ENCODE results near the gene SIAH2.

SIAH2 gene

GRCh38 chr3:150742679-150743078, 20.3 kb downstream of the SIAH2 start:
- Histone ChIP-seq H2BK120ac (ENCODE audit: insufficient read depth, low read length, poor library complexity) (no peak overlapping the region), H3K27ac (ENCODE audit: low read depth, low read length) (no peak overlapping the region), H3K4me2 (ENCODE audit: low read length) (no peak overlapping the region), H3K18ac (ENCODE audit: low read length) (peak overlapping the region; percentile 22), H2AK5ac (ENCODE audit: low read length) (peak overlapping the region; percentile 38), H3K36me3 (ENCODE audit: control insufficient read depth in 1 of 2, insufficient read depth in 2 of 2, low read length in 2 of 2) (peaks cover 6 to 15% of the 10 kb centered on the region in 2 experiments), H3K79me1 (ENCODE audit: low read length) (peaks cover 4% of the 10 kb centered on the region), H3K4me3 (ENCODE audit: low read depth, low read length) (no peak overlapping the region), H2AFZ (ENCODE audit: insufficient read depth, low read length, poor library complexity) (no peak overlapping the region), H4K8ac (ENCODE audit: low read depth, low read length) (no peak overlapping the region), H3K9ac (ENCODE audit: low read length) (no peak overlapping the region), H3K23ac (ENCODE audit: low read length) (no peak overlapping the region), H3K14ac (ENCODE audit: low read length) (no peak overlapping the region), H2BK5ac (ENCODE audit: low read depth, low read length, poor library complexity) (peak overlapping the region; percentile 25), H3K4me1 (ENCODE audit: control insufficient read depth in 1 of 2, insufficient read depth in 2 of 2, low read length in 2 of 2) (peaks cover 11 to 23% of the 10 kb centered on the region in 2 experiments), H3K4ac (ENCODE audit: low read depth, low read length) (no peak overlapping the region), H2BK12ac (ENCODE audit: low read length) (no peak overlapping the region), H4K91ac (ENCODE audit: low read depth, low read length) (no peak overlapping the region), H3K27me3 (ENCODE audit: insufficient read depth, low read length) (no peaks in the 10 kb centered on the region), H3K79me2 (ENCODE audit: control insufficient read depth, insufficient read depth, low read length, poor library complexity) (peaks cover 4% of the 10 kb centered on the region), H3K9me3 (ENCODE audit: insufficient read depth, low read depth, low read length) (no peaks in the 10 kb centered on the region), H4K12ac (ENCODE audit: low read depth, low read length) (no peak overlapping the region)
- no CpG with 5 or more reads among the region's 4 CpGs for WGBS (ENCODE audit: extremely low coverage, insufficient coverage, insufficient read length)
- no peak for DNase-seq

- Histone ChIP-seq H3K18ac (ENCODE audit: low read length) (peak overlapping the region; percentile 22), H2BK120ac (ENCODE audit: insufficient read depth, low read length, poor library complexity) (no peak overlapping the region), H4K8ac (ENCODE audit: low read depth, low read length) (no peak overlapping the region), H4K91ac (ENCODE audit: low read depth, low read length) (no peak overlapping the region), H4K12ac (ENCODE audit: low read depth, low read length) (no peak overlapping the region), H3K9ac (ENCODE audit: low read length) (no peak overlapping the region), H3K4me1 (ENCODE audit: control insufficient read depth in 1 of 2, insufficient read depth in 2 of 2, low read length in 2 of 2) (peaks cover 11 to 23% of the 10 kb centered on the region in 2 experiments), H2BK5ac (ENCODE audit: low read depth, low read length, poor library complexity) (peak overlapping the region; percentile 25), H3K4me2 (ENCODE audit: low read length) (no peak overlapping the region), H2BK12ac (ENCODE audit: low read length) (peak overlapping the region; percentile 15), H3K79me1 (ENCODE audit: low read length) (peaks cover 5% of the 10 kb centered on the region), H2AFZ (ENCODE audit: insufficient read depth, low read length, poor library complexity) (no peak overlapping the region), H3K14ac (ENCODE audit: low read length) (peak overlapping the region; percentile 32), H3K27ac (ENCODE audit: low read depth, low read length) (no peak overlapping the region), H3K4me3 (ENCODE audit: low read depth, low read length) (no peak overlapping the region), H3K4ac (ENCODE audit: low read depth, low read length) (peak overlapping the region; percentile 4), H3K23ac (ENCODE audit: low read length) (no peak overlapping the region), H3K9me3 (ENCODE audit: insufficient read depth, low read depth, low read length) (no peaks in the 10 kb centered on the region), H3K79me2 (ENCODE audit: control insufficient read depth, insufficient read depth, low read length, poor library complexity) (peaks cover 4% of the 10 kb centered on the region), H3K36me3 (ENCODE audit: control insufficient read depth in 1 of 2, insufficient read depth in 2 of 2, low read length in 2 of 2) (peaks cover 6 to 15% of the 10 kb centered on the region in 2 experiments), H2AK5ac (ENCODE audit: low read length) (peak overlapping the region; percentile 38), H3K27me3 (ENCODE audit: insufficient read depth, low read length) (no peaks in the 10 kb centered on the region)
- WGBS (ENCODE audit: extremely low coverage, insufficient coverage, insufficient read length), result no CpG with 5 or more reads among the region's 15 CpGs
- no peak for DNase-seq
Measured at GRCh38 chr3:150742141-150742523, 20.8 kb downstream of the SIAH2 start.

GRCh38 chr3:150741497-150742140, 21.4 kb downstream of the SIAH2 start:
- H2BK12ac ChIP-seq (ENCODE audit: low read length), result no peak overlapping the region
- H2BK5ac ChIP-seq (ENCODE audit: low read depth, low read length, poor library complexity), result no peak overlapping the region
- no peak overlapping the region for H2AK5ac ChIP-seq (ENCODE audit: low read length)
- no peak for DNase-seq
- no peak overlapping the region for H3K18ac ChIP-seq (ENCODE audit: low read length)
- H3K14ac ChIP-seq (ENCODE audit: low read length), result no peak overlapping the region
- no peak overlapping the region for H3K23ac ChIP-seq (ENCODE audit: low read length)
- H3K27ac ChIP-seq (ENCODE audit: low read depth, low read length), result no peak overlapping the region
- no peak overlapping the region for H3K4me3 ChIP-seq (ENCODE audit: low read depth, low read length)
- no peak overlapping the region for H4K12ac ChIP-seq (ENCODE audit: low read depth, low read length)
- H3K79me1 ChIP-seq (ENCODE audit: low read length), result peaks cover 7% of the 10 kb centered on the region
- H3K79me2 ChIP-seq (ENCODE audit: control insufficient read depth, insufficient read depth, low read length, poor library complexity), result peaks cover 3% of the 10 kb centered on the region
- H3K4ac ChIP-seq (ENCODE audit: low read depth, low read length), result no peak overlapping the region
- H2BK120ac ChIP-seq (ENCODE audit: insufficient read depth, low read length, poor library complexity), result no peak overlapping the region
- no peaks in the 10 kb centered on the region for H3K9me3 ChIP-seq (ENCODE audit: insufficient read depth, low read depth, low read length)
- no peak overlapping the region for H3K4me2 ChIP-seq (ENCODE audit: low read length)
- H3K27me3 ChIP-seq (ENCODE audit: insufficient read depth, low read length), result no peaks in the 10 kb centered on the region
- H2AFZ ChIP-seq (ENCODE audit: insufficient read depth, low read length, poor library complexity), result no peak overlapping the region
- H4K91ac ChIP-seq (ENCODE audit: low read depth, low read length), result no peak overlapping the region
- no peak overlapping the region for H4K8ac ChIP-seq (ENCODE audit: low read depth, low read length)
- WGBS (ENCODE audit: extremely low coverage, insufficient coverage, insufficient read length), result no CpG with 5 or more reads among the region's 5 CpGs
- H3K9ac ChIP-seq (ENCODE audit: low read length), result no peak overlapping the region
- peaks cover 6 to 14% of the 10 kb centered on the region in 2 experiments for H3K36me3 ChIP-seq (ENCODE audit: control insufficient read depth in 1 of 2, insufficient read depth in 2 of 2, low read length in 2 of 2)
- peaks cover 13 to 25% of the 10 kb centered on the region in 2 experiments for H3K4me1 ChIP-seq (ENCODE audit: control insufficient read depth in 1 of 2, insufficient read depth in 2 of 2, low read length in 2 of 2)

- Histone ChIP-seq H3K23ac (ENCODE audit: low read length) (no peak overlapping the region), H3K4me1 (ENCODE audit: control insufficient read depth in 1 of 2, insufficient read depth in 2 of 2, low read length in 2 of 2) (peaks cover 15 to 26% of the 10 kb centered on the region in 2 experiments), H4K91ac (ENCODE audit: low read depth, low read length) (no peak overlapping the region), H3K4ac (ENCODE audit: low read depth, low read length) (no peak overlapping the region), H2BK12ac (ENCODE audit: low read length) (no peak overlapping the region), H2AFZ (ENCODE audit: insufficient read depth, low read length, poor library complexity) (no peak overlapping the region), H2BK5ac (ENCODE audit: low read depth, low read length, poor library complexity) (no peak overlapping the region), H3K18ac (ENCODE audit: low read length) (peak overlapping the region; percentile 9), H2BK120ac (ENCODE audit: insufficient read depth, low read length, poor library complexity) (no peak overlapping the region), H2AK5ac (ENCODE audit: low read length) (no peak overlapping the region), H3K36me3 (ENCODE audit: control insufficient read depth in 1 of 2, insufficient read depth in 2 of 2, low read length in 2 of 2) (peaks cover 6 to 13% of the 10 kb centered on the region in 2 experiments), H3K4me3 (ENCODE audit: low read depth, low read length) (no peak overlapping the region), H3K14ac (ENCODE audit: low read length) (no peak overlapping the region), H4K12ac (ENCODE audit: low read depth, low read length) (no peak overlapping the region), H3K79me1 (ENCODE audit: low read length) (peaks cover 8% of the 10 kb centered on the region), H3K27me3 (ENCODE audit: insufficient read depth, low read length) (no peaks in the 10 kb centered on the region), H3K4me2 (ENCODE audit: low read length) (no peak overlapping the region), H3K9me3 (ENCODE audit: insufficient read depth, low read depth, low read length) (no peaks in the 10 kb centered on the region), H3K79me2 (ENCODE audit: control insufficient read depth, insufficient read depth, low read length, poor library complexity) (peaks cover 3% of the 10 kb centered on the region), H3K9ac (ENCODE audit: low read length) (no peak overlapping the region), H4K8ac (ENCODE audit: low read depth, low read length) (no peak overlapping the region), H3K27ac (ENCODE audit: low read depth, low read length) (no peak overlapping the region)
- WGBS (ENCODE audit: extremely low coverage, insufficient coverage, insufficient read length), result no CpG with 5 or more reads among the region's 12 CpGs
- DNase-seq, result no peak
Measured at GRCh38 chr3:150740733-150741496, 22.1 kb downstream of the SIAH2 start.

Data from trophoblast cell (in vitro differentiated cells and primary cell).